ENCODE data around the gene CAVIN2.
"Not testable (repeated sequence)": the region's sequence is repeated elsewhere in the genome, so short reads cannot be mapped to it uniquely, and the experiment has no call there.

Gene CAVIN2

DNA sequence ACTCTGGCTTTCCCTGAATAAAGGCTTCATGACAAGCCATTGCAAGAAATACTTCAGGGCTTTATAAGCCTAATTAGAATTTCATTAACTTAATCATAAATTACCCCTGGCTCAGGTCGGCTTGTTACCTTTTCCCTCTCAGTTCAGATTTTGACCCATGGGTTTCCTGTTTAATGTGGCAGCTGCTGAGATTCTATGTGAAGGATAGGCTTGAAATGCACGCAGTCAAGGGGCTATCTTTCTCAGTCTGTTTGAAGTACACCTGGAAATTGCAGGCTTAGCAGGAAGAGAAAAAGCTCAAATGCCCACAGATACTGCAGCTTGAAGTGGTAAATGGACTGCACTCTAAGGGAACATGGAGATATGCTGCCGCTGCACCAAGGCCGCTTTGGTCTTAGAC is 49.4 kb downstream of the CAVIN2 start:
- no peak for DNase-seq

DNA sequence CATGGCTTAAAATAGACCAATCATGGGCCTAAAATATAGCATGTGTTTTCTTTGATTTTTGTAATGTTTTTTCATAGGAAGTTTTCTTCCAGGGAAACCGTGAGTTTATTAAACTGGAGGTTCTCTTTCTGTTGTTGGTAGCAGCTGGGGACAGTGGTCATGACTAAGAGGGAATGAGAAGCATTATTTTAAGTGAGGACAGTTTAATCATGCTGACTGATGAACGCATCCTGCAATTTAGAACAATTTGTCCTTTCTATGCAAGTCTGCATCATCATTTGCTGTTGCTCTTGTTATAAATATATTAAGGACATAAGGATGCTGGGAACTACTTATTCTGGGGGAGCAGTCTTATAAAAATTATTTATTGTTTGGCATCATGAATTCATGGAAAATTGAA is 51.2 kb downstream of the CAVIN2 start:
- no peak for DNase-seq

DNA sequence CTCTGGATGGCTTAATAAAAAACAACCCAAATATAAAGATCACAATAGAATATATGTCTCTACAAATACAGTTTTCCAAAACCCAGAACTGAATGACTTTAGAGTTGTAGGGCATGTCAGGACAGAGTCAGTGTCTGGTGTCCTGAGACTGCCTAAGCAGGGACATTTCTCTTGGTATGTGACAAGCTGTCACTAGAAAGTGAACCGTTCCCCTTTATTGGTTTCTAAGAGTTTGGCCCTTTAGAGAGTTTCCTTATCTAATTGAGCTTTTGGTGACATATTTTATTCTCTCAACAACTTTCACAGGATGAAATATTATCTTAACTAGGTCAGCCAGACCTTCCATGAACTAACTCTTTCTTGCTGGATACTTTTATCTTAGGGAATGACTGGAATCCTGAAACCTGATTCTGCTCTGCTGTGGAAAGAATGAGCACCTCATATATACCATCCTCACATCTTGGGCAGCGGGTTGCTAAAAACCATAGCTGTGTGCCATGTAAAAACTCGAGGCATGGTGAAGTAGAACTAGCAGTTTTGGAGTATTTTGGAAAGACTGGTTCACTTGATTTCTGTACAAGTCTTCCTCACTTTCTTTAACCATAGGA is 54.8 kb downstream of the CAVIN2 start:
- DNase-seq, result no peak

DNA sequence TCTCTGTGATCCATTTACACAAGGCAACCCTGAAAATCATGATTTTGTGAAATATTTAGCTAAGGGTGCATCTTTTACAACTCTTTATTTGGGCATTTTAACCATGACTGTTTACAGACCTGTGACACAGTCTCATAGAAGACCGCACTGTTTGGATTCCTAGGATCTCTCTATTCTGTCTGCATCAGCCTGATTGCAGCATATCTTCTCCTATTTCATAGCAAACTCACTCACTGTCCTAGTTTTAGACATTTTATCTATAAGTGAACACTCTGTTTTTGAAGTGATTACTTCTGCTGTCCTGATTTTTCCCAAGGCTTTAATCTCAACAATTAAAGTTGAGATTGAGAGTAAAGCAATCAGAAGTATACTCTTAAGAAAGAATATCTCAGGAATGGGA is 56.2 kb downstream of the CAVIN2 start:
- no peak for DNase-seq

DNA sequence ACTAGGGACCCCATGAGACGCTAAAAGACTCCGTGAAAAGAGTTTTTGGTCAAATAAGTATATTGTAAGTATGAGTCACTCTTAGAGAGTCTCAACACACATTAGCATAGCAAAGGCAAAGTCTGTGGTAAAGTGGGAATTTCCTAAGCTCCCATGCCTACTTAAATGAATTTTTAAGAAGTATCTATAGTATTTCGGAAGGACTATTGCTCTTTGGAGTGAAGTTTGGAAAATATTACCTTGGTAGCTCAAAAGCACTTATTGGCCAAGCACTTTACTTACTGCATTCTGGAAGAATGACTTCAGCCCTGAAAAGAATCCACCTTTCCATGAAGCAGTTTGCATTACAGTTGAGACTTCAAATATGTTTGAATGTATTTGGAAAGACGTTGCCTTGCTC is 57.1 kb downstream of the CAVIN2 start:
- DNase-seq, result no peak

DNA sequence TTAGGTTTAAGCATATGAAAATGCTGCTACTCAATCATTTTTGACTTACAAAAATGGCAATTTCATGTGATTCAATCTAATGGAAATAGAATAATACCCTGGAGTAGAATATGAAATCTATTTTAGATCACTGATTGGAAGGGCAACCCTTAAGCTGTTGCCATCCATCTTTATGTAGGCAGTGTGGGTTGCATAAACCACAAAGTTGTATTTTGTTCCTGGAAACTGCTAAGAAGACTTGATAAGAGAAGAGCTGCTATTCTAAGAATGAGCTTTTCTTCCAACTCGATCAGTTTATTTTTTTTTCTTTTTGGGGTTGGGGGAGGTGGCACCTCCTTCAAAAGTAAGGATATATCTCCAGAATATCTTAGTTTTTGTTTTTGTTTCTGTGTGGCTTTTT is 60.2 kb downstream of the CAVIN2 start:
- DNase-seq, result no peak

DNA sequence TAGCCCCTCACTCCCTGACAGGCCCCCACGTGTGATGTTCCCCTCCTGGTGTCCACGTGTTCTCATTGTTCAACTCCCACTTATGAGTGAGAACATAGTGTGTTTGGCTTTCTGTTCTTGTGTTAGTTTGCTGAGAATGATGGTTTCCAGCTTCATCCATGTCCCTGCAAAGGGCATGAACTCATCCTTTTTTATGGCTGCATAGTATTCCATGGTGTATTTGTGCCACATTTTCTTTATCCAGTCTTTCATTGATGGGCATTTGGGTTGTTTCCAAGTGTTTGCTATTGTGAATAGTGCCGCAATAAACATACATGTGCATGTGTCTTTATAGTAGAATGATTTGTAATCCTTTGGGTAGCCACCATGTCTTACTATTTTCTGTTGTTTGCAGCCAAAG is 61.2 kb downstream of the CAVIN2 start:
- DNase-seq, result not testable (repeated sequence)
